ELF-1 (cell line): ENCODE measurements around the gene POC1B.

Experiments
- DNase-seq: peaks from one replicate; pipeline ENCODE4 v3.0.0-alpha.2; 2016; ENCODE audit warnings: low read depth, low spot score

Gene POC1B

GRCh38 chr12:89421092-89421835 lies 104.6 kb downstream of the POC1B start:
- no peak for DNase-seq

- no peak for DNase-seq
Measured at GRCh38 chr12:89418228-89418910, 107.5 kb downstream of the POC1B start.

- DNase-seq, result no peak
Measured at GRCh38 chr12:89417246-89417977, 108.4 kb downstream of the POC1B start.

GRCh38 chr12:89416049-89416792 lies 109.6 kb downstream of the POC1B start:
- no peak for DNase-seq

- no peak for DNase-seq
Measured at GRCh38 chr12:89414851-89415250, 111.0 kb downstream of the POC1B start.

GRCh38 chr12:89414322-89414721 lies 111.5 kb downstream of the POC1B start:
- DNase-seq, result no peak

- no peak for DNase-seq
Measured at GRCh38 chr12:89413234-89413633, 112.6 kb downstream of the POC1B start.

- no peak for DNase-seq
Measured at GRCh38 chr12:89412665-89413064, 113.2 kb downstream of the POC1B start.

GRCh38 chr12:89411846-89412245 lies 114.0 kb downstream of the POC1B start:
- DNase-seq, result no peak

- no peak for DNase-seq
Measured at GRCh38 chr12:89411234-89411633, 114.6 kb downstream of the POC1B start.

GRCh38 chr12:89405626-89406345 lies 120.1 kb downstream of the POC1B start:
- DNase-seq, result no peak

GRCh38 chr12:89401433-89402058 lies 124.3 kb downstream of the POC1B start:
- no peak for DNase-seq

GRCh38 chr12:89400415-89400814 lies 125.4 kb downstream of the POC1B start:
- DNase-seq, result no peak

GRCh38 chr12:89395712-89396111 lies 130.1 kb downstream of the POC1B start:
- DNase-seq, result no peak

GRCh38 chr12:89393551-89394121 lies 132.2 kb downstream of the POC1B start:
- no peak for DNase-seq

GRCh38 chr12:89392391-89392790 lies 133.5 kb downstream of the POC1B start:
- DNase-seq, result no peak

- DNase-seq, result no peak
Measured at GRCh38 chr12:89391726-89392336, 134.0 kb downstream of the POC1B start.

- DNase-seq, result no peak
Measured at GRCh38 chr12:89390802-89391673, 134.8 kb downstream of the POC1B start.
